Endothelial cell (in vitro differentiated cells): ENCODE data around the gene CYP51A1. TPM values are rescaled to one million over a fixed set of nuclear protein-coding genes. Genes with fewer than 3 reads are reported as not detected.
A peak's percentile ranks its signal among the peaks of the same experiment; 100 is the strongest.
"Not testable (repeated sequence)": the region's sequence is repeated elsewhere in the genome, so short reads cannot be mapped to it uniquely, and the experiment has no call there.

ENCODE experiments used
- DNase-seq: peaks from one replicate; pipeline ENCODE4 v3.0.0; 2021; ENCODE audit warnings: low spot score
- H3K27ac Mint-ChIP-seq: one replicate; pipeline ENCODE4 v1.8.0; 2021; ENCODE audit warnings: mixed read lengths, inconsistent platforms; ENCODE audit not compliant: unreplicated experiment
- H3K27me3 Mint-ChIP-seq: one replicate; pipeline ENCODE4 v1.8.0; 2021; ENCODE audit warnings: mild to moderate bottlenecking, moderate library complexity, mixed read lengths, inconsistent platforms; ENCODE audit not compliant: unreplicated experiment
- H3K36me3 Mint-ChIP-seq: one replicate; pipeline ENCODE4 v1.8.0; 2021; ENCODE audit warnings: mild to moderate bottlenecking, low read depth, mixed read lengths, inconsistent platforms; ENCODE audit not compliant: unreplicated experiment
- H3K4me1 Mint-ChIP-seq: one replicate; pipeline ENCODE4 v1.8.0; 2021; ENCODE audit warnings: mild to moderate bottlenecking, mixed read lengths, inconsistent platforms; ENCODE audit not compliant: unreplicated experiment
- H3K4me3 Mint-ChIP-seq: one replicate; pipeline ENCODE4 v1.8.0; 2021; ENCODE audit warnings: mild to moderate bottlenecking, mixed read lengths, inconsistent platforms; ENCODE audit not compliant: unreplicated experiment
- H3K9me3 Mint-ChIP-seq: one replicate; pipeline ENCODE4 v1.8.0; 2021; ENCODE audit warnings: mixed read lengths, inconsistent platforms; ENCODE audit not compliant: unreplicated experiment
- total RNA-seq: library from RNA; stranded (reverse); fragmentation: NEBNext Ultra II Directional; extraction: Animal tissue kit (Norgen Biotek cat#: 25700); gene quantifications from one replicate; pipeline ENCODE4 v1.2.1, GENCODE V29; 2021; ENCODE audit not compliant: unreplicated experiment
- TF ChIP-seq, protein P1 (sequence below): fragments of 200-600 bp; sonication (generic); IDR thresholded peaks from one replicate; pipeline ENCODE4 v1.5.0; 2021; ENCODE audit warnings: antibody characterized with exemption; ENCODE audit not compliant: unreplicated experiment

The CYP51A1 gene
- total RNA-seq, 1 donor from 2014 or later = 109 TPM

DNA sequence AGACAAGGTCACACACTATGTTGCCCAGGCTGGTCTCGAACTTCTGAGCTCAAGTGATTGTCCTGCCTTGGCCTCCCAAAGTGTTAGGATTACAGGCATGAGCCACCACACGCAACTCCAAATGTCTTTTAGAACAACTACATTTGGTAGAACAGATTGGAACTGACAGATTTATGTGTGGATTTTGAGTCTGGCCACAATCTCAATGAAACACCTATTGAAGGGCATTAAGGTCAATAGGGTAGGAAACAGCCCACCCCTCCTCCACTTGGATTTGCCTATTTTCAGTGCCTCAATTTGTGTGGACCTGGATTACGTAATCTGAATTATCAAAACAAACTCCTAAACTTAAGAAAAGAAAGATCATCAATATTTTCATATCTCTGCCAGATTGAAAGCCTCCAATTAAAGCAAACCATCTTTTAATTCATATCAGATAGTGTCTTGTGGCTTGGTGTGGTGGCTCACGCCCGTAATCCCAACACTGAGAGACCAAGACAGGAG lies 15.5 kb upstream of the CYP51A1 start:
- H3K36me3 Mint-ChIP-seq = no peaks in the 10 kb centered on the region
- no peak overlapping the region for H3K27ac Mint-ChIP-seq
- H3K27me3 Mint-ChIP-seq = no peaks in the 10 kb centered on the region
- TF ChIP-seq, protein P1, sequence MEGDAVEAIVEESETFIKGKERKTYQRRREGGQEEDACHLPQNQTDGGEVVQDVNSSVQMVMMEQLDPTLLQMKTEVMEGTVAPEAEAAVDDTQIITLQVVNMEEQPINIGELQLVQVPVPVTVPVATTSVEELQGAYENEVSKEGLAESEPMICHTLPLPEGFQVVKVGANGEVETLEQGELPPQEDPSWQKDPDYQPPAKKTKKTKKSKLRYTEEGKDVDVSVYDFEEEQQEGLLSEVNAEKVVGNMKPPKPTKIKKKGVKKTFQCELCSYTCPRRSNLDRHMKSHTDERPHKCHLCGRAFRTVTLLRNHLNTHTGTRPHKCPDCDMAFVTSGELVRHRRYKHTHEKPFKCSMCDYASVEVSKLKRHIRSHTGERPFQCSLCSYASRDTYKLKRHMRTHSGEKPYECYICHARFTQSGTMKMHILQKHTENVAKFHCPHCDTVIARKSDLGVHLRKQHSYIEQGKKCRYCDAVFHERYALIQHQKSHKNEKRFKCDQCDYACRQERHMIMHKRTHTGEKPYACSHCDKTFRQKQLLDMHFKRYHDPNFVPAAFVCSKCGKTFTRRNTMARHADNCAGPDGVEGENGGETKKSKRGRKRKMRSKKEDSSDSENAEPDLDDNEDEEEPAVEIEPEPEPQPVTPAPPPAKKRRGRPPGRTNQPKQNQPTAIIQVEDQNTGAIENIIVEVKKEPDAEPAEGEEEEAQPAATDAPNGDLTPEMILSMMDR = no peak
- no peaks in the 10 kb centered on the region for H3K9me3 Mint-ChIP-seq
- no peak for DNase-seq
- H3K4me1 Mint-ChIP-seq = no peaks in the 10 kb centered on the region
- no peak overlapping the region for H3K4me3 Mint-ChIP-seq

DNA sequence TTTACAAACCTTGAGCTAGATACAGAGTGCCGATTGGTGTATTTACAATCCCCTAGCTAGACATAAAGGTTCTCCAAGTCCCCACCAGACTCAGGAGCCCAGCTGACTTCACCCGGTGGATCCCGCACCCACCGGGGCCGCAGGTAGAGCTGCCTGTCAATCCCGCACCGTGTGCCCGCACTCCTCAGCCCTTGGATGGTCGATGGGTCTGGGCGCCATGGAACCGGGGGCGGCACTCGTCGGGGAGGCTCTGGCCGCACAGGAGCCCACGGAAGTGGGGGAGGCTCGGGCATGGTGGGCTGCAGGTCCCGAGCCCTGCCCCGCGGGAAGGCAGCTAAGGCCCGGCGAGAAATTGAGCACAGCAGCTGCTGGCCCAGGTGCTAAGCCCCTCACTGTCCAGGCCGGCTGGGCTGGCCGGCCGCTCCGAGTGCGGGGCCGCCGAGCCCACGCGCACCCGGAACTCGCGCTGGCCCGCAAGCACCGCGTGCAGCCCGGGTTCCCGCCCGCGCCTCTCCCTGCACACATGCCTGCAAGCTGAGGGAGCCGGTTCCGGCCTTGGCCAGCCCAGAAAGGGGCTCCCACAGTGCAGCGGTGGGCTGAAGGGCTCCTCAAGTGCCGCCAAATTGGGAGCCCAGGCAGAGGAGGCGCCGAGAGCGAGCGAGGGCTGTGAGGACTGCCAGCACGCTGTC lies 9.1 kb upstream of the CYP51A1 start:
- not testable (repeated sequence) for H3K27me3 Mint-ChIP-seq, DNase-seq, H3K4me3 Mint-ChIP-seq, H3K36me3 Mint-ChIP-seq, H3K9me3 Mint-ChIP-seq, H3K4me1 Mint-ChIP-seq, H3K27ac Mint-ChIP-seq

DNA sequence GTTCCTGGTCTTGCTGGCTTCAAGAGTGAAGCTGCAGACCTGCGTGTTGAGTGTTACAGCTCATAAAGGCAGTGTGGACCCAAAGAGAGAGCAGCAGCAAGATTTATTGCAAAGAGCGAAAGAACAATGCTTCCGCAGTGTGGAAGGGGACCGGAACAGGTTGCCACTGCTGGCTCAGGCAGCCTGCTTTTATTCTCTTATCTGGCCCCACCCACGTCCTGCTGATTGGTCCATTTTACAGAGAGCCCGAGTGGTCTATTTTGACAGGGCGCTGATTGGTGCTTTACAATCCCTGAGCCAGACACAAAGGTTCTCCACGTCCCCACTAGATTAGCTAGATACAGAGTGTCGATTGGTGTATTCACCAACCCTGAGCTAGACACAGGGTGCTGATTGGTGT lies 8.5 kb upstream of the CYP51A1 start:
- not testable (repeated sequence) for H3K4me1 Mint-ChIP-seq, H3K9me3 Mint-ChIP-seq, H3K36me3 Mint-ChIP-seq, H3K27ac Mint-ChIP-seq, DNase-seq, H3K4me3 Mint-ChIP-seq, H3K27me3 Mint-ChIP-seq

DNA sequence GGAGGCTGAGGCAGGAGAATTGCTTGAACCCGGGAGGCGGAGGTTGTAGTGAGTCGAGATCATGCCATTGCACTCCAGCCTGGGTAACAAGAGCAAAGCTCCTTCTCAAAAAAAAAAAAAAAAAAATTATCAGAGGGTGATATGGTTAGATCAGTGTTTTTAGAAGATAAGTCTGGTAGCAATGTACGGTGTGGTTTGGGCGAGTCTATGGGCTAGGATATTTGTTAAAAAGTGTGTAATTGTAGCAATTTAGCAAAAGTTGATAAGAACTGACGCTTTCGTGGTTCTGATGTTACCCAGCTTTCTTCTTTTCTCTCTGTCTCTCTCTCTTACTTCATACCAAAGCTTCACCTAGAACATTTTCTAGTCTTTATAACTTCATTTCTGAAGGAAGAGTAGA lies 6.9 kb upstream of the CYP51A1 start:
- peaks cover 3% of the 10 kb centered on the region for H3K4me1 Mint-ChIP-seq
- H3K4me3 Mint-ChIP-seq = no peak overlapping the region
- H3K36me3 Mint-ChIP-seq = peaks cover 7% of the 10 kb centered on the region
- no peak for DNase-seq
- TF ChIP-seq, protein P1 = no peak
- peaks cover 7% of the 10 kb centered on the region for H3K27me3 Mint-ChIP-seq
- no peaks in the 10 kb centered on the region for H3K9me3 Mint-ChIP-seq
- H3K27ac Mint-ChIP-seq = no peak overlapping the region

DNA sequence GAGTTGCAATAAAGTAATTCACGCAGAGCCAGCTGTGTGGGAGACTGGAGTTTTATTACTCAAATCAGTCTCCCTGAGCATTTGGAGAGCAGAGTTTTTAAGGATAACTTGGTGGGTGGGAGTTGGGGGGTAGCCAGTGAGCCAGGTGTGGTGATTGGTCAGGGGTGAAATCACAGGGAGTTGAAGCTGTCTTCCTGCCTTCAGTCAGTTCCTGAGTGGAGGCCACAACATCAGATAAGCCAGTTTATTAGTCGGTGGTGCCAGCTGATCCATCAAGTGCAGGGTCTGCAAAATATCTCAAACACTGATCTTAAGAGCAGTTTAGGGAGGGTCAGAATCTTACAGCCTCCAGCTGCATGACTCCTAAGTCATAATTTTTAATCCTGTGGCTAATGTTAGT lies 3.3 kb upstream of the CYP51A1 start:
- TF ChIP-seq, protein P1 = no peak

DNA sequence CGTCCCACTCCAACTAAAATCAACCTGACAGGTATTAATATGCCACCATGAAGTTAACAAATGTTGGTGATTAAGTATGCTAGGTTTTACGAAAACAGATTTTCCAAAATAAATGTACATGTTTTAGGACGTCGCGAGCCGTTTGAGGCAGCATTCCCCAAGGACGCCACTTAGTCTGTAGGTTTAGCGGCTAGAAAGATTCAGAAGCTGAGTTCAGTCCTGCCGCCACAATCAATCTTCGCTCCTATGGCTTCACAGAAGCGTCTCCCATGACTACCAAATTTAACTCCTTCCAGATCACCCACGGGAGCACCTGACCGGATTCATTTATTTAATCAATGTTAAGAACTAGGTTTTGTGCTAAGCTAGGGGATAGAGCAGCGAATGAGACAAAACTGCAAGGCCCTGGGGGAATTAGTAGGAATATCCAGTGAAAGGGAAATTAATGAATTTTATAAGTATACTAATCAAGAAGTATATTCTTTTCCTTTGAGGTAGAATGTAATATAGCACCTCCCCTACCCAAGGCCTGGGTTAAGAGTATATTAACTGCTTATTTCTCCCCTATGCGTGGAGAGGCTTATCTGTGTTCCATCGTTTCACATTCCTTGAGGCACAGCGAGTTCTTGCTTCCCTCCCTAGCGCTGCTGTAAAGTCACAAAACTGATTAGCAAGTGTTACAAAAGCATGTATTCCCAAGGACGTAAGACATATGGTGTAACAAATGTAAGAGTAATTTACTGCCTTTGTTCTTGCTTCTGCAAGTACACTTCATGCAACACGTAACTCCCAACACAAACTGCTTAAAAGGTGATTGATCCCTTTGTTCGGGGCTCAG lies 994 bp upstream of the CYP51A1 start:
- H3K27me3 Mint-ChIP-seq = peaks cover 15% of the 10 kb centered on the region
- peak; percentile 7 for DNase-seq
- H3K4me1 Mint-ChIP-seq = peaks cover 36% of the 10 kb centered on the region
- H3K4me3 Mint-ChIP-seq = peak overlapping the region; percentile 98
- H3K9me3 Mint-ChIP-seq = no peaks in the 10 kb centered on the region
- H3K27ac Mint-ChIP-seq = peak overlapping the region; percentile 99
- TF ChIP-seq, protein P1 = no peak
- H3K36me3 Mint-ChIP-seq = peaks cover 16% of the 10 kb centered on the region

More for the DNA sequence above, 3.3 kb upstream of the CYP51A1 start:
- Mint-ChIP-seq H3K27me3 (peaks cover 16% of the 10 kb centered on the region), H3K27ac (no peak overlapping the region), H3K36me3 (peaks cover 14% of the 10 kb centered on the region), H3K4me1 (peaks cover 20% of the 10 kb centered on the region), H3K9me3 (no peaks in the 10 kb centered on the region), H3K4me3 (no peak overlapping the region)
- DNase-seq = no peak
